Stomach (tissue), 9 donors: Measurements from ENCODE around the gene PCK2. TPM values are rescaled to one million over a fixed set of nuclear protein-coding genes. Genes with fewer than 3 reads are reported as not detected.

ENCODE experiments used
- DNase-seq, 2 donors: peaks; one replicate each; pipeline versions ENCODE4 v3.0.0 to v3.0.0-alpha.2; 2013 to 2019
- H3K27ac ChIP-seq, 5 donors: fragments of 200-600 bp in 4 of 5; sonication (generic) in 4 of 5; one replicate each; pipeline ENCODE4 v1.5.1; 2013 to 2019; ENCODE audit warnings: mild to moderate bottlenecking in 1 of 5, moderate library complexity in 1 of 5
- H3K27me3 ChIP-seq, 3 donors: fragments of 200-600 bp; sonication (generic); one replicate each; pipeline ENCODE4 v1.5.1; 2017 to 2019; ENCODE audit warnings: mixed run types in 1 of 3
- H3K36me3 ChIP-seq, 4 donors: fragments of 200-600 bp; sonication (generic); 1 replicate in 3 of 4; 2 replicates in 1 of 4; pipeline ENCODE4 v1.5.1; 2016 to 2019
- H3K4me1 ChIP-seq, 4 donors: fragments of 200-600 bp; sonication (generic); one replicate each; pipeline ENCODE4 v1.5.1; 2016 to 2019
- H3K4me3 ChIP-seq, 4 donors: fragments of 200-600 bp; sonication (generic) in 3 of 4; one replicate each; pipeline ENCODE4 v1.5.1; 2016 to 2019; ENCODE audit warnings: mild to moderate bottlenecking in 1 of 4
- H3K9me3 ChIP-seq, 4 donors: fragments of 200-600 bp; sonication (generic); one replicate each; pipeline ENCODE4 v1.5.1; 2016 to 2019
- CTCF ChIP-seq, 7 experiments: fragments of 450-650 bp in 4 of 7; fragments of 200-600 bp in 3 of 7; sonication (generic) in 3 of 7; IDR thresholded peaks; one replicate each; pipeline ENCODE4 v1.5.1; 2016 to 2019; ENCODE audit warnings: antibody characterized with exemption in 7 of 7, control low read depth in 2 of 7, mild to moderate bottlenecking in 1 of 7
- EP300 ChIP-seq: sonication (generic); formaldehyde crosslinking; IDR thresholded peaks from one replicate; pipeline ENCODE4 v1.6.1; 2017; ENCODE audit warnings: antibody characterized with exemption
- POLR2A ChIP-seq, 4 donors: fragments of 450-650 bp; IDR thresholded peaks; one replicate each; pipeline ENCODE4 v1.6.1; 2016; ENCODE audit warnings: antibody characterized with exemption in 4 of 4, control low read depth in 2 of 4, mild to moderate bottlenecking in 1 of 4, moderate library complexity in 1 of 4
- POLR2AphosphoS5 ChIP-seq, 3 donors: sonication (generic); formaldehyde crosslinking; IDR thresholded peaks; one replicate each; pipeline ENCODE4 v1.6.1; 2016; ENCODE audit warnings: antibody characterized with exemption in 3 of 3
- WGBS, 5 donors: extraction: QIAGEN DNeasy Blood & Tissue Kit in 3 of 5; methylation state at CpG; one replicate each; pipeline versions ENCODE4 v1.1.5 to v1.1.7; 2013 to 2018; 5-methylcytosine and 5-hydroxymethylcytosine counted together
- intact Hi-C: fragments of 100-400 bp; cut with DNase I; formaldehyde crosslinking; loops from one replicate; pipeline ENCODE4 v1.15.1; 2023; ENCODE audit warnings: low total_unique reads
- polyA plus RNA-seq, 3 donors: library from polyadenylated mRNA; stranded (reverse); fragments of 200-250 nt; gene quantifications; one replicate each; pipeline ENCODE4 v1.2.3, GENCODE V29; 2013
- total RNA-seq, 5 donors: library from RNA; depleted of rRNA; stranded (reverse); fragments of >200 nt; gene quantifications; one replicate each; pipeline versions ENCODE4 v1.1.0 to v1.2.3, GENCODE V29; 2014 to 2016
- donor health status: healthy with polysubstance abuse.
- donor health status: Bipolar disorder and iron deficiency.
- donor health status: healthy.

PCK2 gene
- total and polyA plus RNA-seq, 8 donors = 2.3 to 168 (median 14.6) TPM

GRCh38 chr14:24113801-24114531 lies 19.9 kb downstream of the PCK2 start:
- intact Hi-C loops = no loop called here
- Histone ChIP-seq H3K4me1 (peaks cover 22 to 38% (median 36%) of the 10 kb centered on the region in 4 donors), H3K27ac (peak overlapping the region; percentile 94 to 100 (median 98)), H3K36me3 (peaks cover 10 to 21% (median 19%) of the 10 kb centered on the region in 4 donors), H3K9me3 (no peaks in the 10 kb centered on the region), H3K27me3 (no peaks in the 10 kb centered on the region), H3K4me3 (peak overlapping the region; percentile 56 to 81 (median 64))
- TF ChIP-seq EP300 (no peak), CTCF (IDR thresholded peaks at IDR 0.05) (peak in 2 of 7 experiments; percentile 4 to 6), POLR2A (IDR thresholded peaks at IDR 0.05) (peak in 2 of 4 donors; percentile 42 to 57), POLR2AphosphoS5 (IDR thresholded peaks at IDR 0.05) (no peak)
- DNase-seq = peak; percentile 75 to 94
- WGBS, 5 donors = 0 to 1% (median 0%) methylated on average over 32 to 42 of the region's 42 CpGs

DNA sequence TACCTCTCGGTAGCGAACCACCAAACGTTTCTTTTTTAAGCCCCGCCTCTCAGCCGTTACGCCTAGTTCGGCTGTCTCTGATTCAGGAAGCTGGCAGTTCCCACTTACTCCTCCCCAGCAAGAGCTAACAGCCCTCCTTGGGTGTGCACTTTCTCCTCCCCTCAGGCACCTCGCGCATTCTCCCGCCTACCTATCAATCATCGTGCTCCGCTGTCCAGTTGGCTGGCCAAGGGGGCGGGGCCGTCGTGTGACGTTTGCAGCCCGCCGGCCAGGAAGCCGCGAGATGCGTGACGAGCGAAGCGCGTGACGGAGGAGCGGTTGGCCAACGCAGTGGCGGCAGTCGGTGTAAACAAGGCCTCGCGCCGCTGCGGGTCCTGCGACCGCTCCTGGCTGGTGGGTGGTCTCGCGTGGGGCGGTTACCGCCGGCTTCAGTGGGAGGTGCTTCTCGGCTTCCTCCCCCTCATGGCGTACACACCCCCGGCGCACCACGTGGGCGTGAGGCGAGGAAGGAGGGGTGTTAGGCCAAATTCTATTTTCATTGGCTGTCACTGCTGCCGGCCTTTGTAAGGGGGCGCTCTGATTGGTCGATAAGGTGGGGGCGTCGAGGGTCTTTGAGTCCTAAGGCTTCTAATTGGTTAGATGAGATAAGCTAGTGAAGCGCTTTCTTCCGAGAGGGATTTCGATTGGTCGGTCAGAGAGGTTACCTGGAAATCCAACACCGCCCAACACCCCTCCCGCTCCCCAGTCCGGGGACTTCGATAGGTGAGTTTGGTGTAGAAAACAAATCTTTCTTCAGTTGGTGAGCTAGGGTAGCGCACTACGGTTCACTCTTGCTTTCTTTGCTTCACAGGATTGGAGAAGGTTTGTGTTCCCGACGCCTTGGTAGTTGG lies 20.7 kb downstream of the PCK2 start, which contains the start of the genes DCAF11 and NRL:
DCAF11 (plus strand) TSS at position 246 of the 890 bp plus-strand sequence. CDS start 818 bp downstream, outside the sequence.
NRL (minus strand) TSS at position 418 of the 890 bp plus-strand sequence. CDS start 32,101 bp downstream, outside the sequence.
- peak; percentile 97 to 100 for DNase-seq
- peak within 1 kb of the TSS; percentile 94 to 100 (median 98) for H3K27ac ChIP-seq
- WGBS, 5 donors = 0 to 1% (median 0%) methylated on average over 59 to 65 of the region's 65 CpGs
- peaks cover 18 to 29% (median 27%) of the 10 kb centered on the region in 4 donors for H3K36me3 ChIP-seq
- TF ChIP-seq EP300 = peak; percentile 84
- TF ChIP-seq POLR2AphosphoS5 (IDR thresholded peaks at IDR 0.05) = peak; percentile 59 to 85 (median 82)
- TF ChIP-seq CTCF (IDR thresholded peaks at IDR 0.05) = no peak
- TF ChIP-seq POLR2A (IDR thresholded peaks at IDR 0.05) = no peak
- peak within 1 kb of the TSS; percentile 56 to 81 (median 64) for H3K4me3 ChIP-seq
- no peaks in the 10 kb centered on the region for H3K27me3 ChIP-seq
- H3K4me1 ChIP-seq = peaks cover 19 to 38% (median 34%) of the 10 kb centered on the region in 4 donors
- H3K9me3 ChIP-seq = no peaks in the 10 kb centered on the region
- intact Hi-C loops = no loop called here

GRCh38 chr14:24115422-24116127 lies 21.5 kb downstream of the PCK2 start:
- H3K27me3 ChIP-seq = no peaks in the 10 kb centered on the region
- peak overlapping the region; percentile 56 to 81 (median 64) for H3K4me3 ChIP-seq
- no peaks in the 10 kb centered on the region for H3K9me3 ChIP-seq
- DNase-seq = no peak
- 1 to 3% (median 1%) methylated on average over 14 of the region's 14 CpGs for WGBS, 5 donors
- peak overlapping the region; percentile 72 to 100 (median 98) for H3K27ac ChIP-seq
- intact Hi-C loops = no loop called here
- H3K4me1 ChIP-seq = peaks cover 19 to 34% (median 33%) of the 10 kb centered on the region in 4 donors
- TF ChIP-seq EP300 (no peak), POLR2A (IDR thresholded peaks at IDR 0.05) (no peak), CTCF (IDR thresholded peaks at IDR 0.05) (no peak), POLR2AphosphoS5 (IDR thresholded peaks at IDR 0.05) (no peak)
- H3K36me3 ChIP-seq = peaks cover 25 to 37% (median 35%) of the 10 kb centered on the region in 4 donors
